HG03045 (cell line): ENCODE measurements around the gene PSMA7.
"Not testable (repeated sequence)": the region's sequence is repeated elsewhere in the genome, so short reads cannot be mapped to it uniquely, and the experiment has no call there.

Source experiments
- ATAC-seq: cut with Tn5 transposase; IDR thresholded peaks from one replicate; pipeline ENCODE4 v1.9.1; 2021; ENCODE audit warnings: mild to moderate bottlenecking, moderate library complexity; ENCODE audit not compliant: unreplicated experiment

Gene PSMA7

DNA sequence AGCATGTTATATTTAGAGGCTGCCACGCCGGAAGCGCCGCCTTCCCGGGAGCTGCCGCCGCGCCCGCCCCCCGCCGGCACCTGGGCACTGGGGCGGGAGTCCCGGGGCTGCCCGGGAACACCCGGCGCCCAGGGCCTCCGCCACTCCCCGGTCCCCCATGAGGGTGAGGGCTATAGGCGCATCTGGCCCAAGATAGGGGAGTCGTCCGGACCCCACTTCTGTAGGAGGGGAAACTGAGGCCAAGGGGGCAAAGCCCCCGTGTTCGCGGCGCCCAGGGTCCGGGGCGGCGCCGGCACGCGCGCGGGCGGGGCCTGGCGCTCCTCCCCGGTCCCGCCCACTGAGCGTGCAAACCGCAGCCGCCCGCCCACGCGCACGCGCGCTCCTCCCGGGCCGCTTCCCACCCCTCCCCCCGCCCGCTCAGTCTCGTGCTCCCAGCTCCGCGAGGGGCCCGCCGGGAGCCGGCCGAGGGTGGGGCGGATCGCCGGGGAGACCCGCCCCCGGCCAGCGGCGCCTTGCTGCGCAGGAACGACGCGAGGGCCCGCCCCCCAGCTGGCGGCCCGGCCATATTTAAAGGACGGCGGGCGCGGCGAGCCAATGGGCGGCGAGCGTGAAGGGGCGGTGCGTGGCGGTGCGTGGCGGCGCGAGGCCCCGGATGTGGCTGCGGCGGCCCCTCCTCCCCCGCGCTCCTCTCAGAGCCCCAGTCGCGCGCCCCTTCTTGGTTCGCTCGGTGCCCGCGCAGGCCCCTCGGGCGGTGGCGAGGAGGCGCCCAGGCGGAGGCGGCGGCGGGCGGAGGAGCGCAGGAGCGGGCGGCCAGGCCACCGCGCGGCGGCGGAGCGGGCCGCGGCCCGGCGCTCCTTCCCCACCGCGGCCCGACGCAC is 21.2 kb downstream of the PSMA7 start, which contains the start of gene LSM14B:
TSS of gene LSM14B (plus strand) at position 700 of the 878 bp plus-strand sequence. CDS start 192 bp downstream, outside the sequence.
- ATAC-seq = peak; percentile 80

GRCh38 chr20:62120990-62121775 is 22.0 kb downstream of the PSMA7 start:
- ATAC-seq = peak; percentile 9

GRCh38 chr20:62120365-62120762 is 22.8 kb downstream of the PSMA7 start:
- no peak for ATAC-seq

DNA sequence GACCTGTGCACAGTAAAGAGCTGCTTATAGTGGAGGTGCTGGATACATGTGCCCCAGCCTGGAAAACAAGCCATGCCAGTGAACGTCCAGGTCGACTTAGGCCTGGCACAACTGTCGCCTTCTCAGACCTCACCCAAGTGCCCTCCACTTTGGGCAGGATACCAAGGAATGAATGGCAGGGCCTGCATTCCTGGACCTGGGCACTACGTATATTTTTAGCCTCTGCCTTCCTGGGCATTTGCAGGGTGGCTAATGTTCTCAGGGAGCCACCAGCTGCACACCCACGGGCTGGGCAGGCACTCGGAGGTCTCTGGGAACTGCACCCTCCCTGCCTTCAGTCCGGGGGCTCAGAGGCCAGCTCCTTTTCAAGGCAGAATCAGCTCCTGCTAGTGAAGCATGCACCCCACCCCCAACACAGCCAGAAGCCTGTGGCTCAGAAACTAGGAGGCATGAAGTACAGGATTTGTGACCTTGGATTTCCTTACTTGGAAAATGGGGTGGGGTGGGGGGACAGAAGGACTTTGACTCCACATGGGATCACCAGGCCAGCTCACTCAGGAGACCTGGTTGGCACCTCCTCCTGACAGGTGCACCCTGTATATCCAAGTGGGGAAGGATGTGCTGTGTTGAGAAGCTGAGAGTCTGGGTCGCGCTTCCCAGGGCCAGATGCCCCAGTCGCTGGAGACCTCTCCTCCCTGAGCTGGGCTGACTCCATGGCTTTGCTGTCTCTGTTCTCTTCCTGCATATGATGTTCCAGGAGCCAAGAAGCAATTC is 23.4 kb downstream of the PSMA7 start:
- no peak for ATAC-seq

- no peak for ATAC-seq
Measured at GRCh38 chr20:62119115-62119514, 24.1 kb downstream of the PSMA7 start.

GRCh38 chr20:62118113-62119043 is 24.8 kb downstream of the PSMA7 start:
- no peak for ATAC-seq

DNA sequence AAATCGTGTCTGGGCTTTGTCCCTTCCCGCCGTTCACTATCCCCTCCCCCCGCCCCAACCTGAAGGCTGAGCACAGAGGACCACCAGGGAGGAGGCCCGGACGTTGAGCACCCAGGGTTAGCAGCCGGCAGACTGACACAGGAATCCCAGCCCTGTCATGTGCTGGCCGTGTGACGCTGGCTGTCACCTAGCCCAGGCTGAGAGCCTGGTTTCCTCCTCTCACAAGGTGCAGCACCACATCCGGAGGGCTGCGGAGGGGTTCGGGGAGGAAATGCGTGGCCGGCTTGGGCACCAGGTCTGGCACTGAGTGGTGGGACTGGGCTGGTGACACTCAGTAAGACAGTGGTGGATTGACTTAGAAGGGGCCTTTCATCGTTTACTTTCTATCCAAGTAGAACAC is 25.5 kb downstream of the PSMA7 start:
- no peak for ATAC-seq

DNA sequence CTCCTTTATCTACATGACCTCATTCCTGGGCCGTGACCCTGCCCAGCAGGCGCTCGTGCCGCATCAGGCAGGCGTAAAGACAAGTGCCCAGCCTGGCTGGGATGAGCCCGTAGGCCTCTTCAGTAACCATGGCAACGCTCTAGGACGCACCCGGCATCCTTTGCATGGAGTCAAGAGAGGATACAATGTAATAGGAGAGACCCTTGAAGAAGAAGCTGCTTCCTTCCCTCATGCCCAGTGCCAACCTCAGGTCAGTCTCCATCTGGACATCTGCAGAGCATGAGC is 25.9 kb downstream of the PSMA7 start:
- no peak for ATAC-seq

GRCh38 chr20:62116558-62117361 is 26.4 kb downstream of the PSMA7 start:
- no peak for ATAC-seq

GRCh38 chr20:62115800-62116407 is 27.3 kb downstream of the PSMA7 start:
- ATAC-seq = not testable (repeated sequence)

DNA sequence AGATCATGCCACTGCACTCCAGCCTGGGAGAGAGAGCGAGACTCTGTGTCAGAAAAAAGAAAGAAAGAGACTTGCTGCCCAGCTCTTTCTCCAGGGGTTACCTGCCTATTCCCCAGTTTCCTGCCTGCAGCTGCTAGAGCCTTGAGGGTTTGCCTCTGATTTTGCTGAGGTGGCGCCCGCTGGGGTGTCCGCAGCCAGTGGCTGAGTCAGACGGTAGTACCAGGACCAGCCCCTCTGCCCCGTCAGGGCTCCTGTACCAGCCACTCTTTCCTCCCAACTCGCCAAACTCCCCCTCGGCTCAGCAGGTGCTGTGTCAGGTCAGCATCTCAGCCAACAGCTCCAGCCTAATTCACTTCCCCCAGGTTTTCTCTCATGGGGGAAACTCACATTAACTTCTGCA is 28.3 kb downstream of the PSMA7 start:
- no peak for ATAC-seq

GRCh38 chr20:62112368-62112767 is 30.8 kb downstream of the PSMA7 start:
- no peak for ATAC-seq

DNA sequence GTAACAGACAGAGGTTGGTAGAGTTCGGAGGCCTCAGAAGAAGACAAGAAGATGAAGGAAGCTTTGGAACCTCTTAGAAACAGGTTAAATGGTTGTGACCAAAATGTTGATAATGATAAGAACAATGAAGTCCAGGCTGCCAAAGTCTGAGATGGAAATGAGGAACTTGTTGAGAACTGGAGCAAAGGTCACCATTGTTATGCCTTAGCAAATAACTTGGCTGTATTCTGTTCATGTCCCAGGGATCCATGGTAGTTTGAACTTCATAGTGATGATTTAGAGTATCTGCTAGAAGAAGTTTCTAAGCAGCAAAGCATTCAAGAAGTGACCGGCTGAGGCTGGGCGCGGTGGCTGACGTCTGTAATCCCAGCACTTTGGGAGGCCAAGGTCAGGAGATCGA is 32.0 kb downstream of the PSMA7 start:
- ATAC-seq = no peak

- no peak for ATAC-seq
Measured at GRCh38 chr20:62105592-62105991, 37.6 kb downstream of the PSMA7 start.

- ATAC-seq = no peak
Measured at GRCh38 chr20:62104791-62105345, 38.3 kb downstream of the PSMA7 start.

DNA sequence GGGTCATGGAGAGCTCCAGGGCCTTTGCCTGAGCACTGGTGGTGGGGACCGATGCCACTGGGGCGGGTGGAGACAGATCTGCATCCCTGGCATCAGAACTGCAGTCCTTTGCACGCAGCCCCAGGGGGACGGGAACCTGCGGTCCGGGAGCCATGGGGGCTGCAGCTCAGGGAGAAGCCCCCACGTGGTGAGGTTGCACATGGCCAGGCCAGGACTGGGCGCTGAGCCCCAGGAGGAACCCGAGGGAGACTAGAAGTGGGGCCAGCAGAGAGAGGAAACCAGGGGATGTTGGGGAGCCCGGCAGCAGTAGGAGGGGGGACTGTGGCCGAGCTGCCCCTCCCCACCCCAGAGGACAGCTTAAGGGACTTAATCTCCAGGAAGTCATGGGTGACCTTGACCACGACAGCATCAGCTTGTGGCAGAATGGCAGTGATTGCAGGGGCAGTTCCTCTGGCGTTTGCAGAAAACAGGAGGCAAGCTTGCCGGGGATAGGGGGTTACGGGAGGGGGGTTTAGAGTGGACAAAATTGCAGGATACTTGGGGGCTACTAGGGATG is 38.9 kb downstream of the PSMA7 start:
- no peak for ATAC-seq

- no peak for ATAC-seq
Measured at GRCh38 chr20:62103508-62104233, 39.5 kb downstream of the PSMA7 start.

DNA sequence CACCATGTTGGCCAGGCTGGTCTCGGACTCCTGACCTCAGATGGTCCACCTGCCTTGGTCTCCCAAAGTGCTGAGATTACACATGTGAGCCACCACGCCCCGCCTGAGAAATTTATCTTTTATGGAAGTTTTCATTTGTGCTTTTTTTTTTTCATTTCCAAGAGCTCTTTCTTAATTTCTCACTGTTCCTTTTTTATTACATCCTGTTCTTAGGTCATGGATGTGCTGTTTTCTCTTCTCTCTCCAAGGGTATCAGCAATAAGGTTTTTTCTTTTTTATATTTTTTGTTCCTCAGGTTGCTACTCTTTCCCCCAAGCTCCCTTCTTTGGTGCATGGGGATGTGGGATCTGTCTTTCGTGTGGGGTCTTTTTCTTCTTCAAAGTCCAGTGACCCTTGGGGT is 42.1 kb downstream of the PSMA7 start:
- ATAC-seq = no peak
